ENCODE data around the gene ARID1A. TPM values are rescaled to one million over a fixed set of nuclear protein-coding genes. Genes with fewer than 3 reads are reported as not detected.

ARID1A gene
- total RNA-seq, 4 donors from 2014 or later, result 53.3 to 77.2 (median 54.9) TPM

DNA sequence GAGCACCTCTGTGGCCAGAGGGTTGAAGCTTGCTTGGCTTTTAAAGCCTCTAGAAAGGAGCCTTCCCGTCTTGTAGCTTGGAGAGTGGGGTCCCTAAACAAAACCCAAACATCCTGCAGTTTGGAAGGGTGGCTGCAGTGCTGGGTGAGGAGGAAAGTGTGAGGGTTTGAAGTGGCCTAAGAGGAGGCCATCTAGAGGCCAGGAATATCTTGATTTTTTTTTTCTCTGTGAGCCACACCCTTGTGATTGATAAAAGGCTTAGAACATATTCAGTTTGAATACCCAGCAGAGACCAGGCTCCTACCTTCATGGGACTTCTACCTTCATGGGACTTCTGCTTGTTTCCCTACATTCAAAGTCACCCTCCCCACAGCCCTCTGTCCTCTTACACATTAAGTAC is 54.6 kb downstream of the ARID1A start:
- no peak overlapping the region for H3K4me3 ChIP-seq (ENCODE audit: low read depth, poor library complexity, severe bottlenecking)
- no peak for TF ChIP-seq POLR2A (IDR thresholded peaks at IDR 0.05)
- TF ChIP-seq, protein P1, sequence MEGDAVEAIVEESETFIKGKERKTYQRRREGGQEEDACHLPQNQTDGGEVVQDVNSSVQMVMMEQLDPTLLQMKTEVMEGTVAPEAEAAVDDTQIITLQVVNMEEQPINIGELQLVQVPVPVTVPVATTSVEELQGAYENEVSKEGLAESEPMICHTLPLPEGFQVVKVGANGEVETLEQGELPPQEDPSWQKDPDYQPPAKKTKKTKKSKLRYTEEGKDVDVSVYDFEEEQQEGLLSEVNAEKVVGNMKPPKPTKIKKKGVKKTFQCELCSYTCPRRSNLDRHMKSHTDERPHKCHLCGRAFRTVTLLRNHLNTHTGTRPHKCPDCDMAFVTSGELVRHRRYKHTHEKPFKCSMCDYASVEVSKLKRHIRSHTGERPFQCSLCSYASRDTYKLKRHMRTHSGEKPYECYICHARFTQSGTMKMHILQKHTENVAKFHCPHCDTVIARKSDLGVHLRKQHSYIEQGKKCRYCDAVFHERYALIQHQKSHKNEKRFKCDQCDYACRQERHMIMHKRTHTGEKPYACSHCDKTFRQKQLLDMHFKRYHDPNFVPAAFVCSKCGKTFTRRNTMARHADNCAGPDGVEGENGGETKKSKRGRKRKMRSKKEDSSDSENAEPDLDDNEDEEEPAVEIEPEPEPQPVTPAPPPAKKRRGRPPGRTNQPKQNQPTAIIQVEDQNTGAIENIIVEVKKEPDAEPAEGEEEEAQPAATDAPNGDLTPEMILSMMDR (IDR thresholded peaks at IDR 0.05), result no peak
- WGBS, 2 donors, result 81 to 100% methylated on average over 1 of the region's 1 CpG
- intact Hi-C loops (cut with DNase I; ENCODE audit: low total_unique reads), result no loop called here
- no peak for DNase-seq (ENCODE audit: low spot score in 2 of 2)

DNA sequence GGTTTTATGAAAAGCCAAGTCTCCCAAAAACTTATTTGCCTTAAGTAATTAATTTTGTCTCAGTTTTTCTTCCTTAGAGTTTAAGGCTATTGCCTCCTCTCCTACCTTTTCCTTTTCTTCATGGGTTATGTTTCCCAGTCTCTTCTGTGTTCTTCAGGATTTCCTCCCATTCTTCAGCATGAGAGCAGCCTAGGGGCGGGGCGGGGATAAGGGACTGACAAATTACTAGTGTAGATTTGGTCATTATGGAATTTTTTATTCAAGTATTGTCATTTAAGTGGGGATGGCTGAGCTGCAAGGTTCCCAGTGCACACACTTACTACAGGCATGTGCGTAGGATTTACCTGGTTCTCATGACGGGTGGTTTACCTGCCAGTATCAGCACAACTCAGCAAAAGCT is 56.7 kb downstream of the ARID1A start:
- 94 to 97% methylated on average over 4 of the region's 4 CpGs for WGBS, 2 donors
- no peak overlapping the region for H3K4me3 ChIP-seq (ENCODE audit: low read depth, poor library complexity, severe bottlenecking)
- no peak for DNase-seq (ENCODE audit: low spot score in 2 of 2)
- intact Hi-C loops (cut with DNase I; ENCODE audit: low total_unique reads), result no loop called here
- TF ChIP-seq POLR2A (IDR thresholded peaks at IDR 0.05), result no peak
- TF ChIP-seq, protein P1 (IDR thresholded peaks at IDR 0.05), result no peak

DNA sequence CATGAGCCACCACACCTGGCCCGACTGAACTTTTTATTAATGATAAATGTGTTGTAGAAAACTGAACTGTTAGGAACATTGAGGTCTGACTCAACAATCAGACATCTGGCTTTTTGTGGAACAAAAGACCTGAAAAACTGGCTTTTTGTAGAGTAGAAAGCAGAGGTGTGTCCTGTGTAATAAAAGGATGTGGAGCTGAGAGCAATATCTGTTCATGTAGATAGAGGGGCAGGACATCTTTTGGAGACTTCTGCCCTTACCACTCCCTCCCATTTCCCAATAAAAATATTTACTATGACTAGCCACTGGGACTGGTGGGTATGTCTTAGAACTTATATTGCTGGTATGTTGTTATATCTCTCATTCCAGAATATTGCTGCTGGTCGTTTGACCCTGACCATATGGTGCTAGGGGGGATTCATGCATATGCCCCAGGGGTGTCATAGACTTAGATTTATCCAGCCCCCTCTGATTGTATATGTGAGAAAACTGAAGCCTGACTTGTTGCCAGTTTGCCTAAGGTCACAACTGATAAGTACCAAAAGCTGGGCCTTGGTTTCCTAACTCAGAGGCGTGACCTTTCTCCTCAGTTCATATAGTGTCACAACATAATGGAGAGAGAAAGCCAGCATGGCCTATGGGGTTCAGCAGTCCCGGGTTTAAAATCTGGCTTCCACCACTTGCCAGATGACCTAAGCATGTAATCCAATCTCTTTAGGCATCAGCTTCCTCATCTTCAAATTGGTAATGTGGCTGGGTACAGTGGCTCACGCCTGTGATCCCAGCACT is 58.5 kb downstream of the ARID1A start:
- TF ChIP-seq POLR2A (IDR thresholded peaks at IDR 0.05), result no peak
- TF ChIP-seq, protein P1 (IDR thresholded peaks at IDR 0.05), result no peak
- 64 to 68% methylated on average over 5 of the region's 5 CpGs for WGBS, 2 donors
- DNase-seq (ENCODE audit: low spot score in 2 of 2), result no peak
- H3K4me3 ChIP-seq (ENCODE audit: low read depth, poor library complexity, severe bottlenecking), result no peak overlapping the region
- intact Hi-C loops (cut with DNase I; ENCODE audit: low total_unique reads), result no loop called here

DNA sequence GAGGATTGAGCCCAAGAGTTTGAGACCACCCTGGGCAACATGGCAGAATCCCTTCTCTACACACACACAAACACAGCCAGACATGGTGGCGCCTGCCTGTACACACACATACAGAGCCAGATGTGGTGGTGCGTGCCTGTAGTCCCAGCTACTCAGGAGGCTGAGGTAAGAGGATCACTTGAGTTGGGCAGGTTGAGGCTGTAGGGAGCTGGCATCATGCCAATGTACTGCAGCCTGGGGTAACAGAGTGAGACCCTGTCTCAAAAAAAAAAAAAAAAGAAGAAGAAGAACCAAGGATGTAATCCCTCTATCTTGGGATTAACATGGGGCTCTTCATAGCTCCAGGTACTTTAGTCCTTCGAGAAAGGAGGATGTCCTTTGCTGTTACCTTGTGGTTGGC is 62.5 kb downstream of the ARID1A start:
- no peak overlapping the region for H3K4me3 ChIP-seq (ENCODE audit: low read depth, poor library complexity, severe bottlenecking)
- DNase-seq (ENCODE audit: low spot score in 2 of 2), result no peak
- TF ChIP-seq, protein P1 (IDR thresholded peaks at IDR 0.05), result no peak
- TF ChIP-seq POLR2A (IDR thresholded peaks at IDR 0.05), result no peak
- intact Hi-C loops (cut with DNase I; ENCODE audit: low total_unique reads), result no loop called here
- 96 to 100% methylated on average over 3 of the region's 3 CpGs for WGBS, 2 donors

DNA sequence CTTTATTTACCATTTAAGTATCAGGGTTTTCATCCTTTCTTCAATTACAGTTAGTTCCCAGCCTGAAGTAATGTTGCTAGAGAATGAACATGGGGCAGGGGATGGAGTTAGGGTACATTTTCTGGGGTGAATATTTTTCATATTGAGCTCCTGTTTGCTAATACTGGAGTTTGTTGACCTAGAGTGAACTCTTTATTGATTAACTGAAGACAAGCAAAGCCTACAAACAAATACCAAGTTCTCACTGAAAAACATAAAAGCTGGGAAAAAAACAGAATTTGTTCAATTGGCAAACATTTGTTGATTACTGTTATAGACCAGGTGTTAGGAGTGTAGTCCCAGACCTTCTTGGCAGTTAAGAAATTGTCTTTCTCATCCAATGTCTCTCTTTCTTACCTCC is 63.7 kb downstream of the ARID1A start:
- intact Hi-C loops (cut with DNase I; ENCODE audit: low total_unique reads), result no loop called here

More for the DNA sequence above, 63.7 kb downstream of the ARID1A start:
- TF ChIP-seq, protein P1 (IDR thresholded peaks at IDR 0.05), result no peak
- TF ChIP-seq POLR2A (IDR thresholded peaks at IDR 0.05), result no peak
- DNase-seq (ENCODE audit: low spot score in 2 of 2), result no peak
- H3K4me3 ChIP-seq (ENCODE audit: low read depth, poor library complexity, severe bottlenecking), result no peak overlapping the region
